CD4-positive, alpha-beta T cell treated with Interleukin-6 for 4 hours (primary cell): ENCODE measurements around the gene FBXW7.
"Not testable (repeated sequence)": the region's sequence is repeated elsewhere in the genome, so short reads cannot be mapped to it uniquely, and the experiment has no call there.

Experiments used
- DNase-seq: peaks from one replicate; pipeline ENCODE4 v3.0.0-alpha.2; 2020; ENCODE audit warnings: mixed read lengths

FBXW7 gene, protein sequence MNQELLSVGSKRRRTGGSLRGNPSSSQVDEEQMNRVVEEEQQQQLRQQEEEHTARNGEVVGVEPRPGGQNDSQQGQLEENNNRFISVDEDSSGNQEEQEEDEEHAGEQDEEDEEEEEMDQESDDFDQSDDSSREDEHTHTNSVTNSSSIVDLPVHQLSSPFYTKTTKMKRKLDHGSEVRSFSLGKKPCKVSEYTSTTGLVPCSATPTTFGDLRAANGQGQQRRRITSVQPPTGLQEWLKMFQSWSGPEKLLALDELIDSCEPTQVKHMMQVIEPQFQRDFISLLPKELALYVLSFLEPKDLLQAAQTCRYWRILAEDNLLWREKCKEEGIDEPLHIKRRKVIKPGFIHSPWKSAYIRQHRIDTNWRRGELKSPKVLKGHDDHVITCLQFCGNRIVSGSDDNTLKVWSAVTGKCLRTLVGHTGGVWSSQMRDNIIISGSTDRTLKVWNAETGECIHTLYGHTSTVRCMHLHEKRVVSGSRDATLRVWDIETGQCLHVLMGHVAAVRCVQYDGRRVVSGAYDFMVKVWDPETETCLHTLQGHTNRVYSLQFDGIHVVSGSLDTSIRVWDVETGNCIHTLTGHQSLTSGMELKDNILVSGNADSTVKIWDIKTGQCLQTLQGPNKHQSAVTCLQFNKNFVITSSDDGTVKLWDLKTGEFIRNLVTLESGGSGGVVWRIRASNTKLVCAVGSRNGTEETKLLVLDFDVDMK

DNA sequence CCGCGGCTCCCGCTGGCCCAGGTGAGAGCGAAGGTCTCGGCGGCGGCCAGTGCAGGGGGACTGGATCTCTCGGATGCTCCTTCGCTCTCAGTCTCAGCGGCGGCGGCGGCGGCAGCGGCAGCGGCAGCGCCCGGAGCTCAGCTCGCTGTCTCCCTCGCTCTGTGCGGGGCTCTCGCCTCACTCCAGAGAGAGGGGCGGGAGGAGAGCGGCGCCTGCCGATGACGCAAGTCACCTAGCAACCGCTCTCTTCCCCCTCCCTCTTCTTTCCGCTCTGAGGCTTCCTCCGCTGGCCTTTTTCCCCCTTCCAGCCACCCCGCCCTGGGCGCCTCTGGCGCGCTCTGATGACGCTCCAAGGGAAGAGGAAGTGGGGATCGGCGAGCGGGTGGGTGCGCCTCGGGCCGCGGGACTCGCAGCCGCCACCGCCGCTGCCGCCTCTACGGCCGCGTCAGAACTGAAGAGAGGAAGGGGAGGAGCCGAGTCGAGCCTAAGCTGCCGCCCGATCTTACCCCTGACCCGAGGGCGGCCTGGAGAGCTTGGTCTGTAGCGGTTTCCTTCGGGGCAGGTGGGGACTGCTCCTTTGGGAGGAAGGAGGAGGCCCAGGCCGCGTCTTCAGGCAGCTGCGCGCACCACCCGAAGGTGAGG is at the start of gene FBXW7:
TSS of gene FBXW7 (minus strand) at position 190 of the 642 bp plus-strand sequence. CDS start 124,289 bp downstream, outside the sequence.
- peak; percentile 99 for DNase-seq

DNA sequence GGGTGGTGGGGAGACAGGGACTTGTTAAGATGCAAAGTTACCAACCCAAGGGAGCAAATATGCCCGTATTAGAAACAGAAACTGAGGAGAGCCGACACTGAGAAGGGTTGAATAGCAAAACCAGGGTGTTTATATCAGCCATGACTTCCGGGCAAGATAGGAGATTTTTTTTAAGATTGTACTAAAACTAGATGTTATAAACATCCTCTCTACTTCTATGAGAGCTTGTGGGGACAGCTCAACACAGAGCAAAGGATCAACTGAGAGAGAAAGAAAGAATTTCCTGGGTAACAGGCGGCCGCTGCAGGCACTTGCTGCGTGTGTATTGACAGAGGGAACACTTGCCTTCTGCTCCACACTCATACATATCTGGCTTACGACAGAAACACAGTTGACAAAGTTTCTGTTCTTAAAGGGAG is 49.1 kb upstream of the FBXW7 start:
- DNase-seq = peak; percentile 24

DNA sequence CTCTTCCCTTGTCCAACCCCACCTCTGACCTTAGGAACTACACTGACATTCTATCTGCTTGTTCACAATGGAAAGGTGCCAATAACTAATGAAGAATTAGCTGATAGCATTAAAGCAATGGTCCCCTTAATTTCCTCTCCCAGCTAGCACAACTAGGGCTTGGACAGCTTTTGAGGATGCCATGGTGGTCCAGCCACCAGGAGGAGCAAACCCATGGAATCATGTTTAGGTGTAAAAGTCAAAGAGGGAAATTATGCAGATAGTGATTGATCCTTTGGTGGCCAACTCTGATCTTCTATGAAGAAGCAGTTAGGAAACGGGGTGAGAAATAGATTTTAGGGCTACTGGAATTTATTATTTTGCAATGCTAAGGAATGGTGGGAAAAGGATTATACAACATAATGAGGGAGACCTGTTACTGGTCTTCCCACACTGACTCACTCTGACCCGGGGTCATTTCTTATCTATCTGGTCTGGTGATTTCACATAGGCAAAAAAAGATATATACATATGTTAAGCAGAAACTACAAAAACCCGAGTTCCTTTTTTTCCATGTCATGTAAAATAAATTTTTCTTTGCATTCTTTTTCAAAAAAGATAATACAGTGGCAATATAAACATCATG is 45.8 kb upstream of the FBXW7 start:
- no peak for DNase-seq

DNA sequence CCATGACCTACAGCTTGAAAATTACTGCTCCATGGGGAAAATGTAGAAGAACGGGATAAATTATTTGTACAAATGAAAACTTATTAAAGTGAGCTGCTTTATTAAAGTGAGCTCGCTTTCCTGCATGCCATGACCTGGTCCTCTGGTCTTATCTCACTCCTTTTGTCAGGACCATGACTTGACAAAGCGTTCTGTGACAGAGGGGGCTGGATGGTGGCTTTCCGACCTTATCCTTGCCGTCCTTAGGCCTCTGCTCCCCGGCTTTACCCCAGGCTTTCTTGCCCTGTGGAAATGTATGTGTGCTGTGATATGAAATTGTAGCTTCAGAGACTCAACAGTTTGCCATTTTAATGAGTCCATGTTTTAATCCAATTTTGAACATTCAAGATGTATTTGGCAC is 44.0 kb upstream of the FBXW7 start:
- DNase-seq = no peak

DNA sequence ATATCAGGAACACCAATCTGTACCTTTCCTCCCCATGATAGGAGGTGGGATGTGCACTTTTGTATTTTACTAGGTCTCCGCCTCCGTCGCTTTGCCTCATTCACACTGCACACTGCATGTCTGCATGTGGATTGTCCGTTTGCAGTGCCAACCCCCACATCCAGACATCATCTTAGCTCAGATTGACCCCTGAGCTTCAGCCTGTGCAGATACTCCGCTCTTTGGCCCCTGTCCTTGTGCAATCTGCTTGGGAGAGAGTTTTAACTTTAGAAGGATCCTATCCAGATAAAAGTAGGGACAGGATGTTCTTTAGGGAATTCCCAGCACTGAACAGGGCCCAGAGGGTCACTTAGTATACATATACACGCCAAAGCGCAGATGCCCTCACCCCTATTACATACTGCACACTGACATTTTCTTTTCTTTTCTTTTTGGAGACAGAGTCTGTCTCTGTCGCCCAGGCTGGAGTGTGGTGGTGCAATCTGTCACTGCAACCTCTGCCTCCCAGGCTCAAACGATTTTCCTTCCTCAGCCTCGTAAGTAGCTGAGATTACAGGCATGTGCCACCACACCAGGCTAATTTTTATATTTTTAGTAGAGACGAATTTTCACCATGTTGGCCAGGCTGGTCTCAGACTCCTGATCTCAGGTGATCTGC is 43.3 kb upstream of the FBXW7 start:
- DNase-seq = no peak

DNA sequence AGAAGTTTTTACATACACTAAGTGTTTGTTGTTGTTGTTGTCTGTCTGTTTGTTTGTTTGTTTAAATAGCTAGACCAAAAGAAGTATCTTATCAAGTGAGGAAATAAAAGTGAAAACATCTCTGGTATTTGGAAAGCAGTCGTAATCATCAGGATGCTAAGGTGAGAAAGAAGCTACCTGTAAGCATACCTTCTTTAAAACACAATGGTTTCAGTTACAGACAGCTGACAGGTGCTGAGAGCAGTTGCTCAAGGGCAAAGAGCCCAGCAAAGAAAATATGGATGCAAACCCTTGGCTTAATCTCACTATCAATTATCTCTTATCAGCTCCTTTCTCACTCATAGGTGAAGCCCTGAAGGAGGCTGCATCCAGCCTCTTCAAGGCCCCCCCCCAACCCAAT is 42.8 kb upstream of the FBXW7 start:
- no peak for DNase-seq

DNA sequence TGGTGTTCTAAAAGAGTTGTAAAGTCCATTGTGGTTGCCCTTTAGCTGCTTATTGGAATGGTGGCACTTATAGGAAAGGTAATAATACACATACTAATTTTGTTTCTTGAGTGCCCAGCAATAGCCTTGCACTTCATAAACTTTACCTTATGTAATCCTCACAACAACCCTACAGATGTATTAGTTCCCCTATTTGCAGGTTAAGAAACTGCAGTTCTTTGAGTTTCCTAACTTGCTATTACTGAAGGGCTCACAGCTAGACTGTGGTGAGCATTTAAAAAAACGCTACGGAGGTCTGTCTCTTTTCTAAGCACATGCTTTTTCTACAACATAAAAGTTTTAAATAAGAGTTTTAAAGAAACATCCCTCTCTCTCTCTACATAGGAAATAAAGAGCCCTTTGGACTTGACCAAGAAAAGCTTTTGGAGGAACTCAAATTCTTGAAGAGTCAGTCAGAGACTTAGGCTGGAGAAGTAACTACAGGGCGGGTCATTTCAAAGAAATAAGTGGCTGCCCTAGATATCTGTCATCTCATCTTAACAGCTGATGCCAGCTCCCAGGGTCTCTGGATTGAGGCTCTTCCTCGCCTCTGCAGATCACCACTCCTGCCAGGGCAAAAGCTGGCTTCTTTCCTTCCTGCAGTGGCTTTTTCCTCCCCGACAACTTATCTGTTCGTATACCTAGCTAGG is 42.0 kb upstream of the FBXW7 start:
- no peak for DNase-seq

DNA sequence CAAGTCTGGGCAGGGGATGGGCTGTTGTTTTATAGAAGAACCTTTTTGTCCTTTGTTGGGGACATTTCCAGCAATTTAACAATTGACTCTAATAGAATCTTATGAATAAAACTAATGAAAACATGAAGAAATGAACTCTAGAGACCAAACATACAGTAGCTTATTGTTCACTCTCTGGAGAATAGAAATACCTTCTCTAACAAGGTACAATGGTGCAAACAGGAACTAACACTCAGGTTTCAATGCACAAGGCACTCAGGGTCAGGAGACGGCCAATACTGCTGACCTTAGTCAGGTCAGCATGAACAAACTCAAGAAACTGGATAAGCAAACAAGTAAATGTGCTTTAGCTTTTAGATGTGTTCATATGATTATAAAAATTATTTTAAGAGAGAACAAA is 39.6 kb upstream of the FBXW7 start:
- DNase-seq = no peak

DNA sequence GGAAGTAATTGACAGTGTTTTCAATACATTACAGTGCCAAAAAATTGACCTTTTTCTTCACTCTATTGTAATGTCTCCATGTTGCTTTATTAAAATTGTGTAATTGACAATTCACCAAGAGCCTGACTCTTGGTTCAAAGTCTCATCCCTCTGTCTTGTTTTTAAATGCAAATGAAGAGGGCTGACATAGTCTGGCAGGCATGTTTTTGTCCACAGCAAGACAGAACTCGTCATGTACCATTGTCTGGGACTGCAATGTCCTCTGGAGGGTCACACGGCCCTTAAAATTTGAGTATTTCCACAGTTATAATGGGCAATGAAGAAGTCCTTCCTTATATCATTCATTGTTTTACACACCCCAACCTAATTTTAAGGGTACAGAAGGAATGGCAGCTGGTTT is 38.0 kb upstream of the FBXW7 start:
- no peak for DNase-seq

DNA sequence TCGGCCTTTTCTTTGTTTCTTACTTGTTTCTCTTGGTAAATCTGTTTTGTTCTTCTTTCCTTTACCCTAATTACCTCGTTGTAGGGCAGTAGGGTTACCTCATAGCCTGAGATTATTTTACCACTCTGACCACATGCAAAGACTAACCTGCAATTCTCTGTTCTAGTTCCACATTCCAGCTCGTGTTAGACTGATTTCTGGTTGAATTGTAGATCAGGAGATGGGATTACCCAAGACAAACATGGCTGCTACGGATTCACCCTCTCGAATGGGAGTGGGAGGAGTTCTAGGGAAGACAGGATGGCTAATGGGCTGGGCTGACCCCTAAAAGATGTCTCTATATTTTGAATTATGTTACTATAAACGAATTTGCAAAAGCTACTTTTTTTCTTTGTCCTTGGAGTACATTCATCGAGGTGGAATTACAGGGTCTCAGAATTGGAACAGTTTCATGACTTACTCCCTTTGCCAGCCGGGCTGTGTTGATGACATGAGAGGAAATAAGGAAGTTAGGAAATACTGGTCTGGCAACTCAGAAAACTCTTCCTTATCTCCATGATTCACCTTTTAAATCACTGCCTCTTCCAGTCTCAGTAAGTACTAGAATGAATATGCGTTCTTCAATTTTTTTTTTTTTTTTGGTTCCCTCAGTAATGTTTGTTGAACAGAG is 36.7 kb upstream of the FBXW7 start:
- no peak for DNase-seq

DNA sequence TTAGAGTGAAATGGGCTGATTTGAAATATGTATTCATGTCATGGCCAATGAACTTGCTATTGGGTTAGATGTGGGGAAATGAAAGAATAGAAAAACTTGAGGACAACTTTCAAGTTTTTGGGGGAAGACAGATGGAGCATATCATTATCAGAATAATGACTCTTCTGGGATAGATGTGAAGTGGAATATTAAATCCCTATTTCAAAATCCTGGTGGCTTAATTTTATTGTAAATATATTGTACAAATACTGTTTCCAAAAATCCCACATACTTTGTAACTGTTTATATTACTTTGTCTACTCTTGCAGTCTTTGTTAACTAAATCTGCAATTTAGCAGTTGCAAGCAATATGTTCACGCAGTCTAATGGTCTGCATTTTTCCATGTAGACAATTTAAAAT is 35.9 kb upstream of the FBXW7 start:
- no peak for DNase-seq

DNA sequence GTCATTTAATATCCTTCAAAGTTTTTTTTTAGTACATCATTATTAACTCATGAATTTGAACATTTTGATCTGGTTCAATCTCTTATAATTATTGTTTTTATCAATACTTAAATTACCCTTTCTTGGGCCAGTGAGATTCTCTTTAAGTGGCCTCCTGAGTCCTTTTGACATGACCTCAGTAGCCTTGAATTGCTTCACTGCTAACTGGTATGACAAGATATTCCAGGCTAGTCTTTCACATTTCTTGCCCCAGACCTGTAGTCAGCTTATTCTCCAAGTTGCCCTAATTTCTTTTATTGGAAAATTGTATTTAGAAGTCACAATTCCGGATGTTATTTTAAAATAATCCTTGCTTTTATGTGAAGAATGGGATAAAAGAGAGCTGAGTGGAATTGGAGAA is 35.4 kb upstream of the FBXW7 start:
- no peak for DNase-seq

DNA sequence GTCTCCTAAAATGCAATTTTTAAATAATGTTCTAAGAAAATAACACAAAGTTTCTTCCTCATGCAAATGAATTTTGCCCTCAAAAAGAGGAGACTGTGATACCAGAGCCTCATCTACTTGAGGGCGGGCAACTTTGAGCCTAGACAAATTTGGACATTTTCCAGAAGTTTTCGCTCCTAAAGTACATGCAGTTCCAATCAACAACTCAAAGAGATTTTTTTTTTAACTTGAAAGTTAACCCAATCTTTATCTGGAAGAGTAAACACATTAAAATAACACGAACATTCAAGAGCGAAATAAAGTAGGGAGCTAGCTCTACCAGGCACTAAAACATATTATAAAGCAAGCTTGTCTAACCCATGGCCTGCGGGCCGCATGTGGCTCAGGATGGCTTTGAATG is 29.4 kb upstream of the FBXW7 start:
- no peak for DNase-seq

DNA sequence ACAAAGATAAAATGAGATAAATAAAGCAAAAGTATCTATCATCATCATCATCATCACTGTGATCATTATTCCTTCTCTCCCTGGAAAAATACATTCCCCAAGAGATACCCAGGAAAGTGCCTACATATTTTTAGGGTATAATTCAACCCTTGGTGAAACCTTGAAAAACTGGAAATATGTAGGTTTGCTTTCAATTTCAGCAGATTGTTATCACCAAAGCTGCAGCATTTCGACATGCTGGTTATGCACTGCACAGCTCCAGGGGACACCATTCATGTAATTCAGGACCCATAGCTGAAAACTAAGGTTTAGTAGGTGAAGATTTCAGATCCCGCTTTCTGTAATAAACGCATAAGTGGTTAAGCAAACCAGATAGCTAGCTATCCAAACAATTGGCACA is 28.4 kb upstream of the FBXW7 start:
- no peak for DNase-seq

DNA sequence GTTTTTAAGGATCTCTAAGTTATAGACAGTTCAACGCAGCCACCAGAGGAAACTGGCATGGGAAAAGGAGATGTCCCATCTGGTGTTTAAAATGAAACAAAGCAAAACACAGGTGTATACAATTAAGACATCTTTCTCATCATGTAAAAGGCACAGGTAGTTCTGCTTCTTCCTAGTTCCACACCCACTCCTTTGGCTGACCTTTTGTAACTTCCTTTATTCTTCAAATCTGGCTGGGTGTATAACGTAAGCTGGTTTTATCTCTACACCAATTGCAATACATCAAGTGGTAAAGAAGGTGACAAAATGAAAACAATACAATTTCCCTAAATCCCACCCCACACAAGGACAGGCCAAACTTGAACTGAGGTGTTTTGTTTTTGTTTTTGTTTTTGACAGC is 27.3 kb upstream of the FBXW7 start:
- no peak for DNase-seq

DNA sequence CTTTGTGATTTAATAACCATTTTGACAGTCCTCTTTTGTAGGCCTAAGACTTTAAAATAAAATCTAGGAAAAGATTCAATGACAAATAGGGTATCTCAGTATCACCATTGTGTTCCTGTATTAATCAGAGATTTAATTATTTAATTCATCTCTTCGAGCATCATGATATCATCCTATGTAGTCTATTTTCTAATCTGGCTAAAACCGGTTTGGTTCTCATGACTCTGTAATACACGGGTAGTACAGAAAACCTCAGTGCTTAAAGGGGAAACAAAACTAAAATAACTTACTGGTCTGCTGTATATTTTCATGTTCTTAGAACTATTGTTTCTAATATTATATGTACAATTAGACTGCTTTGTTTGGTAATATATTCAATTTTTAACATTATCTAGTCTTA is 23.7 kb upstream of the FBXW7 start:
- no peak for DNase-seq

DNA sequence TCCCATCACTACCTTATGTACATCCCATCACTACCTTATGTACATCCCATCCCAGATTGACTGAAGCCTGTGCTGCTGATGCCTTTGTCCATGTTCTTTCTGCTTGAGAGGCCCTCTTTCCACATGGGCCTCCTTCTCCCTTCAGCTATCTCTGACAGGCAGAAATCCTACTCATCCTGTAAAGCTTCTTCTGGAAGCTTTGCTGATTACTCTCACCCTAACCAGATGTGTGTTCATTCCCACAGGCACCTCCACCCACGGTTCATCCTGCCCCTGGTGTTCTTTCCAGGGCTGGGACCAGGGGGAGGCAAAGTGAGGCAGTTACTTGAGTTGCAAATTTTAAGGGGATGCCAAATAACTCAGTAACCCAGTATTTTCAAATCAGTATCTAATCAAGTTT is 22.5 kb upstream of the FBXW7 start:
- DNase-seq = no peak

DNA sequence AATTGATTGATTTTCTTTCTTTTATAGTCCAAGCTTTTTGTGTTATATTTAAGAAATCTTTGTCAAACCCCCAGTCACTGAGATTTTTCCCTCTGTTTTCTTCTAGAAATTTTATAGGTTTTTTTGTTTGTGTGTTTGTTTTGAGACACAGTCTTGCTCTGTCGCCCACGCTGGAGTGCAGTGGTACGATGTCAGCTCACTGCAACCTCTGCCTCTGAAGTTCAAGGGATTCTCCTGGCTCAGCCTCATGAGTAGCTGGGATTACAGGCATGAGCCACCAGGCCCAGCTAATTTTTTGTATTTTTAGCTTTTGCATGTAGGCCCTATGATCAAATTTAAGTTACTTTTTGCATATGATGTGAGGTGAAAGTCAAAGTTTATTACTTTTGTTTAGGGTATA is 20.9 kb upstream of the FBXW7 start:
- DNase-seq = no peak

DNA sequence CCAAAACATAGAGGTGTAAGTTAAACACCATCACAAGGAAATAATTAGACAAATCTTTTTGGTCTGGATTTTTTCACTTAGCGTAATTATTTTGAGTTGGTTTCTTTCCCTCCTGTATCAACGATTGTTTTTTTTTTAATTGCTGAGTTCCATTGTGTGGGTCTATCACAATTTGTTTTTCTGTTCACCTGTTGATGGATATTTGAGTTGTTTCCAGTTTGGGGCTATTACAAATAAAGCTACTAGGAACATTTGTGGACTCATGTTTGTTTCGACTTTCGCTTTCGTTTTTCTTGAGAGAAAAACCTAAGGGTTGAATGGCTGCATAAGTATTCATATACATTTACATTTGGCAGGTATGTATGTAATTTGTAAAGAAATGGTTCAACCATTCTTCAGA is 20.4 kb upstream of the FBXW7 start:
- DNase-seq = no peak

DNA sequence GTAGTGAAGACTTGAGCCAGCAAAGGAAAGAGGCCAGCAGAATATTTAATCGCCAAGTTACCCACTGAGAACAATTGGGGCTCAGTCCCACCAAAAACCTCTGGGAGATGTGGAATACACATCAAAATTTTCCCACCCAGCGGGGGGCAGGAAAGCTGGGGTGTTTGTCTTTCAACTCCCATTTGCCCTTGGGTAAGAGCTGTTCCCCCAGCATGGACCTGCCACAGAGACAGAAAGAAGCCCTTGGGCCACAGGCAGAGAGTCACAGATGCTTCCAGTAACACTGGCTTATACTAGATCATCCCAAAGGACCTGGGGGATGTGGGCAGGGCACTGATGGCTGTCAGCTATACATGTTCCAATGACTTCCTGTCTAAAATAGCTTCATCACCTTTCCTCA is 18.9 kb upstream of the FBXW7 start:
- DNase-seq = no peak

DNA sequence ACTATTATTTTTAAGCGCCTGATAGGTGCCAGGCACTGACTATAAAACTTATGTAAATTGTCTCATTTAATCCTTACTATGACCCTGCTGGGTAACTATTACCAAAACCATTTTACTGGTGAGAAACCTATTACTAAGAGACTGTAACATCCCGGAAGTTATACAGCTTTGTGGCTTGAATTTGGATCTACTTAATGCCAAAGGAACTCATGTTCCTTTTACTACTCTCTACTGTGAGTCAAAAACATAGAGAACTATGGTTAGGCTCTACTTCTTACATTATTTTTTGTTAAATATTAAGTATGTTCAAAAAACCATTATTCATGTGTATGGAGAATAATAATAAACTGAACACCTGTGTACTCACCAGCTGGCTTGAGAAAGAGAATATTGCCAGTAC is 14.8 kb upstream of the FBXW7 start:
- DNase-seq = not testable (repeated sequence)

DNA sequence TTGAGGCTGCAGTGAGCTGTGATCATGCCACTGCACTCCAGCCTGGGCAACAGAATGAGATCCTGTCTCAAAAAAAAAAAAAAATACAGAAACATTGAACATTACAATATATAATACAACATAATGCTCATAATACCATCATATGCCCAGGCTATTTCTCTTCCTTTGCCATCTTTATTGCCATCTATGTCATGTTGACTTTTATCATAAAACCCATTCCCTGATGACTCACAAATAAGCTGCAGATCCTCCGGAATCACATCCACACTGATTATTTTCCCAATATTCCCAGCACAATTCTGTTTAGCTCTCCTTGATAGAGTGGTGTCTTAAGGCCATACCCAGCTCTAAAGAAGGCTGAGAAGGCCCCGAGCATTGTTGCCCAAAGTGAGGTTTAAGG is 9.2 kb upstream of the FBXW7 start:
- no peak for DNase-seq
